K562 (cell line): ENCODE measurements around the gene PBX2. TPM values are rescaled to one million over a fixed set of nuclear protein-coding genes. Genes with fewer than 3 reads are reported as not detected.

Experiments used
- ATAC-seq: fragments of 200-7000 bp; cut with Tn5 transposase; 3 replicates; pipeline ENCODE4 v1.9.1; 2020; ENCODE audit warnings: moderate library complexity
- BruUV-seq: library from RNA; stranded (reverse); fragments of 400-500 nt; replicated peaks from 2 replicates; lab custom pipeline; 2021; lab: Mats Ljungman, UMichigan
- CTCF ChIA-PET: fragments of 300-600 bp; formaldehyde crosslinking; extraction: SDS; loops from one replicate; lab custom pipeline; 2021; ENCODE audit warnings: low intra/inter-chr PET ratio; lab: Yijun Ruan, JAX
- POLR2A ChIA-PET: fragments of 300-600, 350-650 bp; sonication (Branson Sonifier 250); formaldehyde crosslinking; extraction: SDS; loops from one replicate; lab custom pipeline; 2021; ENCODE audit warnings: antibody characterized with exemption, inconsistent platforms; lab: Yijun Ruan, JAX
- DNase-seq, 4 experiments: peaks; one replicate each; pipeline versions ENCODE4 v3.0.0 to v3.0.0-alpha.2; 2011 to 2018; ENCODE audit warnings: low spot score in 3 of 4, mixed read lengths in 3 of 4; ENCODE audit errors: extremely low read depth in 1 of 4
- FAIRE-seq: peaks from 2 replicates; lab custom pipeline; 2011; peaks lifted over from hg19 to GRCh38; lab: Jason Lieb, UNC
- H2AFZ ChIP-seq: 2 replicates; pipeline ENCODE4 v1.6.0; 2011; ENCODE audit warnings: low read depth, low read length, control low read depth, inconsistent platforms
- H3K27ac ChIP-seq: fragments of 200-600 bp; 3 replicates; pipeline ENCODE4 v1.8.0; 2011; ENCODE audit warnings: low read depth, mild to moderate bottlenecking, control low read depth, inconsistent platforms, low read length, moderate library complexity, mixed read lengths; ENCODE audit errors: extremely low read depth
- H3K27me3 ChIP-seq, 2 experiments: fragments of 300-600 bp in 1 of 2; 2 replicates in 1 of 2; 3 replicates in 1 of 2; pipeline versions ENCODE4 v1.6.0 to v1.8.0; 2011; ENCODE audit warnings: inconsistent platforms in 2 of 2, low read length in 2 of 2, mild to moderate bottlenecking in 1 of 2, mixed read lengths in 1 of 2, moderate library complexity in 1 of 2; ENCODE audit not compliant: control insufficient read depth in 2 of 2, insufficient read depth in 2 of 2
- H3K36me3 ChIP-seq: fragments of 300-600 bp; 3 replicates; pipeline ENCODE4 v1.8.0; 2011; ENCODE audit warnings: mild to moderate bottlenecking, low read length, inconsistent platforms; ENCODE audit not compliant: control insufficient read depth, insufficient read depth
- H3K4me1 ChIP-seq, 2 experiments: fragments of 200-600 bp in 1 of 2; replicated peaks in 1 of 2; 2 replicates in 1 of 2; 3 replicates in 1 of 2; pipeline versions ENCODE4 v1.5.1 to v1.8.0; 2011; ENCODE audit warnings: inconsistent platforms in 2 of 2, low read length in 2 of 2, mild to moderate bottlenecking in 1 of 2, mixed read lengths in 1 of 2, moderate library complexity in 1 of 2; ENCODE audit not compliant: control insufficient read depth in 2 of 2, insufficient read depth in 2 of 2
- H3K4me2 ChIP-seq: 2 replicates; pipeline ENCODE4 v1.6.1; 2011; ENCODE audit warnings: low read length, control low read depth, inconsistent platforms, mixed read lengths; ENCODE audit not compliant: insufficient read depth
- H3K4me3 ChIP-seq: fragments of 200-600 bp; sonication (generic), shearing (Covaris generic); 2 replicates; pipeline ENCODE4 v1.5.1; 2016; ENCODE audit warnings: control low read depth, inconsistent platforms
- H3K79me2 ChIP-seq: fragments of 200-600 bp; 3 replicates; pipeline ENCODE4 v1.8.0; 2011; ENCODE audit warnings: low read length, inconsistent platforms; ENCODE audit not compliant: control insufficient read depth, insufficient read depth
- H3K9ac ChIP-seq, 2 experiments: 2 replicates each; pipeline versions ENCODE4 v1.6.0 to v1.6.1; 2011; ENCODE audit warnings: low read depth in 2 of 2, low read length in 2 of 2, control low read depth in 1 of 2, inconsistent platforms in 1 of 2, mild to moderate bottlenecking in 1 of 2, mixed read lengths in 1 of 2; ENCODE audit not compliant: insufficient read depth in 1 of 2
- H3K9me1 ChIP-seq: one replicate; pipeline ENCODE4 v1.6.0; 2011; ENCODE audit warnings: inconsistent platforms, mild to moderate bottlenecking, low read length, moderate library complexity; ENCODE audit not compliant: control insufficient read depth, insufficient read depth
- H3K9me3 ChIP-seq: replicated peaks from 2 replicates; pipeline ENCODE4 v1.5.1; 2011; ENCODE audit warnings: low read depth, low read length, inconsistent platforms; ENCODE audit not compliant: control insufficient read depth, insufficient read depth
- H4K20me1 ChIP-seq: replicated peaks from 2 replicates; pipeline ENCODE4 v1.6.1; 2011; ENCODE audit warnings: low read length, inconsistent platforms, mixed read lengths; ENCODE audit not compliant: control insufficient read depth, insufficient read depth
- BCOR ChIP-seq: fragments of 450-650 bp; IDR thresholded peaks from 2 replicates; pipeline ENCODE4 v1.6.1; 2016
- ELK1 ChIP-seq: sonication (generic); formaldehyde crosslinking; IDR thresholded peaks from 2 replicates; pipeline ENCODE4 v1.8.1; 2022; ENCODE audit warnings: missing genetic modification reagents
- ESRRB ChIP-seq: fragments of 250-450 bp; sonication (Bioruptor Pico); IDR thresholded peaks from 2 replicates; pipeline ENCODE4 v1.5.0; 2020; ENCODE audit warnings: mild to moderate bottlenecking, moderate library complexity, borderline replicate concordance
- FOXA1 ChIP-seq: fragments of 450-650 bp; IDR thresholded peaks from 2 replicates; pipeline ENCODE4 v1.6.1; 2016; ENCODE audit warnings: mild to moderate bottlenecking, borderline replicate concordance
- GTF2E2 ChIP-seq: fragments of 200-800 bp; sonication (Bioruptor generic); IDR thresholded peaks from 2 replicates; pipeline ENCODE4 v1.6.1; 2016; ENCODE audit warnings: missing genetic modification characterization, missing compliant biosample characterization
- JUND ChIP-seq, 2 experiments: IDR thresholded peaks; 2 replicates in 1 of 2; 3 replicates in 1 of 2; pipeline ENCODE4 v1.6.1; 2011; ENCODE audit warnings: borderline replicate concordance in 2 of 2, low read depth in 2 of 2, low read length in 2 of 2, improper control_type of control experiment in 1 of 2, missing biosample characterization in 1 of 2, missing genetic modification characterization in 1 of 2, missing genetic modification reagents in 1 of 2
- KLF10 ChIP-seq: fragments of 250-450 bp; sonication (Bioruptor Pico); IDR thresholded peaks from 2 replicates; pipeline ENCODE4 v1.6.1; 2021; ENCODE audit warnings: matching md5 sums
- SAP30 ChIP-seq: fragments of 200-600 bp; sonication (generic); IDR thresholded peaks from 2 replicates; pipeline ENCODE4 v1.6.1; 2012; ENCODE audit warnings: borderline replicate concordance, low read depth, mild to moderate bottlenecking, moderate library complexity, low read length, control low read depth, inconsistent platforms; ENCODE audit not compliant: insufficient read depth, poor library complexity, severe bottlenecking
- SRSF9 ChIP-seq: fragments of 200-400 bp; formaldehyde crosslinking; IDR thresholded peaks from 2 replicates; pipeline ENCODE4 v1.6.1; 2017; ENCODE audit warnings: low read depth, low read length, borderline replicate concordance
- TFE3 ChIP-seq: fragments of 450-650 bp; formaldehyde crosslinking; IDR thresholded peaks from 2 replicates; pipeline ENCODE4 v1.4.0; 2020; ENCODE audit warnings: mild to moderate bottlenecking, mixed read lengths
- ZNF24 ChIP-seq: fragments of 450-650 bp; IDR thresholded peaks from 2 replicates; pipeline ENCODE4 v1.6.1; 2016
- ZNF3 ChIP-seq: fragments of 250-450 bp; sonication (Bioruptor Pico); IDR thresholded peaks from 2 replicates; pipeline ENCODE4 v1.5.0; 2021; ENCODE audit warnings: mild to moderate bottlenecking, moderate library complexity
- ZNF354B ChIP-seq: fragments of 250-450 bp; sonication (Bioruptor Pico); IDR thresholded peaks from 2 replicates; pipeline ENCODE4 v1.4.0; 2020
- WGBS: fragments of 100-300 bp; shearing (Covaris generic); methylation state at CpG from one replicate; pipeline ENCODE4 v1.1.6; 2016; ENCODE audit warnings: low coverage, mixed read lengths; ENCODE audit not compliant: insufficient coverage; ENCODE audit errors: missing lambda C conversion rate; 5-methylcytosine and 5-hydroxymethylcytosine counted together
- in situ Hi-C: fragments of 300-500 bp; cut with MboI; formaldehyde crosslinking; loops from 4 replicates; pipeline ENCODE4 v1.15.0; 2018; ENCODE audit warnings: inconsistent platforms, mixed read lengths
- intact Hi-C: fragments of 100-400 bp; cut with micrococcal nuclease; formaldehyde crosslinking; loops from 2 replicates; pipeline ENCODE4 v1.14.2; 2022
- polyA plus RNA-seq, 8 experiments: library from polyadenylated mRNA; depleted of rRNA in 4 of 8; stranded (reverse) in 5 of 8; unstranded in 3 of 8; fragments of >200 nt; fragmentation: Nextera tagmentation in 2 of 8; fragmentation: Illumina TruSeq in 1 of 8; extraction: Ambion mirVana in 2 of 8; extraction: Trizol in 1 of 8; gene quantifications; 2 replicates each; pipeline versions ENCODE4 v1.2.1 to v1.2.3, GENCODE V29; 2011 to 2014; ENCODE audit warnings: inconsistent platforms in 1 of 8, missing spikeins in 1 of 8
- total RNA-seq, 7 experiments: library from RNA; depleted of rRNA in 6 of 7; stranded (reverse); fragments of >200 nt in 6 of 7; fragmentation: Illumina TruSeq in 2 of 7; extraction: Trizol in 2 of 7; gene quantifications; 2 replicates each; pipeline versions ENCODE4 v1.2.1 to v1.2.3, GENCODE V29; 2011 to 2021; ENCODE audit warnings: low replicate concordance in 1 of 7
- TF ChIP-seq, protein P1 (sequence below): fragments of 450-650 bp; IDR thresholded peaks from 2 replicates; pipeline ENCODE4 v1.6.1; 2017; ENCODE audit warnings: mild to moderate bottlenecking, moderate library complexity

Gene PBX2
- total and polyA plus RNA-seq, 9 of the 15 experiments (the other 6 are each of a cell fraction or from before 2014, with no cell fraction given) = 1.9 to 134 (median 62.5) TPM

DNA sequence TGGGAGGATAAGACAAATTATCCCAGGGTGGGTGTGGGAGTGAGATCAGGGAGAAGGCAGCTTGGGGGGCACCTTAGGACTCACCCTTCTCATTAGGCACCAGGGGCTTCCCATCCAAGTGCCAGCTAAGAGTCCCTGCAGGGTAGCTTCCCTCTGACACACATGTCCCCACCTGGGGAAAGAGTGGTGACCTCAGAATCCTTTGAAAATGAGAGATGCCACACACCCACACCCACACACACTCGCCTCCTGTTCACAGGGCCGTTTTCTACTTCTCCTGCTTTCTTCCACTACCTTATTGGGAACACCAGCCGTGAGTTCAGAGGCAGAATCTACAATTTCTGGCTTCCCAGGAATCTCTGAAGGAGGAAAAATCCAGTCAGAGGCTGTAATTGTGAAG lies 7.0 kb downstream of the PBX2 start:
- no TSS peak for BruUV-seq
- Histone ChIP-seq H2AFZ (no peak overlapping the region), H3K9ac (peak overlapping the region; percentile 7 to 82; a peak in 2 of 4 replicates), H3K4me3 (no peak overlapping the region), H3K4me2 (no peak overlapping the region), H3K9me3 (no peaks in the 10 kb centered on the region), H3K36me3 (peaks cover 75% of the 10 kb centered on the region; the same call in 2 of the 3 replicates), H3K27me3 (no peaks in the 10 kb centered on the region), H3K9me1 (peaks cover 7% of the 10 kb centered on the region), H4K20me1 (no peaks in the 10 kb centered on the region), H3K27ac (peak overlapping the region; percentile 56; the same call in 2 of the 3 replicates), H3K79me2 (peaks cover 58% of the 10 kb centered on the region), H3K4me1 (peaks cover 56 to 58% of the 10 kb centered on the region in 2 experiments)
- FAIRE-seq (no peak), ATAC-seq (no peak), DNase-seq (no peak)
- 87% methylated on average over 3 of the region's 3 CpGs for WGBS
- POLR2A ChIA-PET = interaction anchor here (0.6 to 1.9 kb wide), 6 partner anchors 10 to 231 kb away, joined by 3 to 20 read pairs (median 5); partner anchors contain the start of genes ATF6B, FKBPL and GPSM3
- intact Hi-C loops = no loop called here
- TF ChIP-seq SRSF9 = no peak
- TF ChIP-seq ZNF24 = no peak
- no peak for TF ChIP-seq ESRRB (CRISPR knock-in tag)
- no peak for TF ChIP-seq SAP30
- TF ChIP-seq TFE3 (CRISPR knock-in tag) = no peak
- TF ChIP-seq FOXA1 = no peak
- no peak for TF ChIP-seq ZNF354B (CRISPR knock-in tag)
- no peak for TF ChIP-seq ELK1 (CRISPR knock-in tag)
- TF ChIP-seq, protein P1, sequence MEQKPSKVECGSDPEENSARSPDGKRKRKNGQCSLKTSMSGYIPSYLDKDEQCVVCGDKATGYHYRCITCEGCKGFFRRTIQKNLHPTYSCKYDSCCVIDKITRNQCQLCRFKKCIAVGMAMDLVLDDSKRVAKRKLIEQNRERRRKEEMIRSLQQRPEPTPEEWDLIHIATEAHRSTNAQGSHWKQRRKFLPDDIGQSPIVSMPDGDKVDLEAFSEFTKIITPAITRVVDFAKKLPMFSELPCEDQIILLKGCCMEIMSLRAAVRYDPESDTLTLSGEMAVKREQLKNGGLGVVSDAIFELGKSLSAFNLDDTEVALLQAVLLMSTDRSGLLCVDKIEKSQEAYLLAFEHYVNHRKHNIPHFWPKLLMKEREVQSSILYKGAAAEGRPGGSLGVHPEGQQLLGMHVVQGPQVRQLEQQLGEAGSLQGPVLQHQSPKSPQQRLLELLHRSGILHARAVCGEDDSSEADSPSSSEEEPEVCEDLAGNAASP = no peak
- no peak for TF ChIP-seq KLF10 (CRISPR knock-in tag)
- no peak for TF ChIP-seq BCOR
- no peak for TF ChIP-seq GTF2E2 (tag)
- no peak for TF ChIP-seq ZNF3 (CRISPR knock-in tag)
- TF ChIP-seq JUND (IDR thresholded peaks at IDR 0.05; ENCODE audit: borderline replicate concordance, low read depth, low read length) = no peak
- TF ChIP-seq JUND (tag; IDR thresholded peaks at IDR 0.05; ENCODE audit: borderline replicate concordance, low read depth, low read length) = no peak
- in situ Hi-C loops = no loop called here
- CTCF ChIA-PET = no interaction called here
